HEK293 (cell line): Measurements from ENCODE around the gene SDC3.

Experiments used
- CTCF ChIA-PET: fragments of 350-600 bp; formaldehyde crosslinking; extraction: SDS; loops from one replicate; lab custom pipeline; 2021; ENCODE audit warnings: antibody characterized with exemption; lab: Yijun Ruan, JAX
- POLR2A ChIA-PET: fragments of 300-600 bp; formaldehyde crosslinking; extraction: SDS; loops from one replicate; lab custom pipeline; 2020; ENCODE audit warnings: antibody characterized with exemption, inconsistent platforms; lab: Yijun Ruan, JAX
- H3K27ac ChIP-seq: fragments of 200-500 bp; sonication (Bioruptor generic); 2 replicates; pipeline ENCODE4 v1.5.1; 2014; ENCODE audit warnings: low read depth, low read length, control low read depth, inconsistent platforms; ENCODE audit errors: extremely low read depth
- H3K36me3 ChIP-seq, 2 experiments: fragments of 200-500 bp in 1 of 2; sonication (Bioruptor generic) in 1 of 2; 1 replicate in 1 of 2; 2 replicates in 1 of 2; pipeline ENCODE4 v1.5.1; 2014 to 2017; ENCODE audit warnings: inconsistent platforms in 2 of 2, low read length in 2 of 2; ENCODE audit not compliant: control insufficient read depth in 2 of 2, insufficient read depth in 1 of 2
- H3K4me1 ChIP-seq: fragments of 200-500 bp; sonication (Bioruptor generic); 2 replicates; pipeline ENCODE4 v1.5.1; 2014; ENCODE audit warnings: mild to moderate bottlenecking, low read length, inconsistent platforms; ENCODE audit not compliant: control insufficient read depth, insufficient read depth
- H3K4me3 ChIP-seq: 2 replicates; pipeline ENCODE4 v1.5.1; 2011; ENCODE audit warnings: low read depth, mild to moderate bottlenecking, control low read depth, low read length, moderate library complexity
- H3K9me3 ChIP-seq: fragments of 200-500 bp; sonication (Bioruptor generic); 2 replicates; pipeline ENCODE4 v1.5.1; 2014; ENCODE audit warnings: low read depth, low read length, inconsistent platforms; ENCODE audit not compliant: control insufficient read depth, insufficient read depth
- EGR2 ChIP-seq: fragments of 450-650 bp; formaldehyde crosslinking; IDR thresholded peaks from 2 replicates; pipeline ENCODE4 v1.5.1; 2016; ENCODE audit warnings: low read depth, missing biosample characterization, missing genetic modification characterization
- GLIS2 ChIP-seq: fragments of 450-650 bp; formaldehyde crosslinking; IDR thresholded peaks from 2 replicates; pipeline ENCODE4 v1.5.1; 2016; ENCODE audit warnings: missing biosample characterization, missing genetic modification characterization
- SETDB1 ChIP-seq: IDR thresholded peaks from one replicate; pipeline ENCODE4 v1.6.1; 2017; ENCODE audit warnings: mild to moderate bottlenecking, low read length, moderate library complexity, mixed read lengths; ENCODE audit not compliant: insufficient read length
- ZFHX2 ChIP-seq: fragments of 450-650 bp; formaldehyde crosslinking; conservative IDR thresholded peaks from 2 replicates; pipeline ENCODE4 v1.5.1; 2016; ENCODE audit warnings: missing biosample characterization, missing genetic modification characterization
- ZNF121 ChIP-seq: fragments of 450-650 bp; formaldehyde crosslinking; IDR thresholded peaks from 2 replicates; pipeline ENCODE4 v1.5.1; 2016; ENCODE audit warnings: missing biosample characterization, missing genetic modification characterization
- ZNF169 ChIP-seq: fragments of 450-650 bp; formaldehyde crosslinking; IDR thresholded peaks from 2 replicates; pipeline ENCODE4 v1.5.1; 2016; ENCODE audit warnings: missing biosample characterization, missing genetic modification characterization
- ZNF311 ChIP-seq: fragments of 450-650 bp; formaldehyde crosslinking; IDR thresholded peaks from 2 replicates; pipeline ENCODE4 v1.5.1; 2017; ENCODE audit warnings: missing biosample characterization, missing genetic modification characterization, borderline replicate concordance
- ZNF423 ChIP-seq: fragments of 450-650 bp; formaldehyde crosslinking; IDR thresholded peaks from 2 replicates; pipeline ENCODE4 v1.5.1; 2016; ENCODE audit warnings: missing biosample characterization, missing genetic modification characterization
- ZNF585B ChIP-seq: fragments of 450-650 bp; formaldehyde crosslinking; IDR thresholded peaks from 2 replicates; pipeline ENCODE4 v1.5.1; 2016; ENCODE audit warnings: missing biosample characterization, missing genetic modification characterization
- ZNF654 ChIP-seq: fragments of 450-650 bp; formaldehyde crosslinking; IDR thresholded peaks from 2 replicates; pipeline ENCODE4 v1.5.1; 2016; ENCODE audit warnings: low read depth, missing biosample characterization, missing genetic modification characterization
- ZNF664 ChIP-seq: fragments of 450-650 bp; formaldehyde crosslinking; IDR thresholded peaks from 2 replicates; pipeline ENCODE4 v1.5.1; 2016; ENCODE audit warnings: missing biosample characterization, missing genetic modification characterization
- ZNF701 ChIP-seq: fragments of 450-650 bp; formaldehyde crosslinking; IDR thresholded peaks from 2 replicates; pipeline ENCODE4 v1.5.1; 2016; ENCODE audit warnings: missing biosample characterization, missing genetic modification characterization
- ZNF830 ChIP-seq: fragments of 450-650 bp; IDR thresholded peaks from 2 replicates; pipeline ENCODE4 v1.5.0; 2018; ENCODE audit warnings: missing biosample characterization, missing genetic modification characterization, low read depth, mild to moderate bottlenecking, moderate library complexity
- TF ChIP-seq, protein P1 (sequence below): fragments of 450-650 bp; formaldehyde crosslinking; conservative IDR thresholded peaks from 2 replicates; pipeline ENCODE4 v1.5.1; 2016; ENCODE audit warnings: low read depth, missing biosample characterization, missing genetic modification characterization
- TF ChIP-seq, protein P2 (sequence below): fragments of 450-650 bp; formaldehyde crosslinking; IDR thresholded peaks from 2 replicates; pipeline ENCODE4 v1.5.1; 2016; ENCODE audit warnings: missing biosample characterization, missing genetic modification characterization
- TF ChIP-seq, protein P3 (sequence below): fragments of 450-650 bp; formaldehyde crosslinking; IDR thresholded peaks from 2 replicates; pipeline ENCODE4 v1.5.1; 2017; ENCODE audit warnings: missing biosample characterization, missing genetic modification characterization

The SDC3 gene

DNA sequence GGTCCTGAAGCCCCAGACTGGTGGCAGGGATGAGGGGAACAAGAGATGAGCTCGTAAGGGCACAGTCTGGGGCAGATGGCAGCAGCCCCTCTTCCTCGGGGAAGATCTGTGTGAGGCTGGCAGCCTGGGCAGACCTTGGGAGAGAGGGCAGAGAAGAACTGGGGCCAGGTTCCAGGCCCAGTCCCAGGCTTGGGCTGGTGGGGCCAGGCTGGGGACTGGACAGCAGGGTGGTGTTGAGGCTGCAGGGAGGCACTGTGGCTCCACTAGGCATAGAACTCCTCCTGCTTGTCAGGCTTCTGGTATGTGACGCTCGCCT is 35.7 kb downstream of the SDC3 start:
- Histone ChIP-seq H3K36me3 (peaks cover 0 to 43% of the 10 kb centered on the region in 2 experiments; a peak in 1 of 3 replicates), H3K9me3 (no peaks in the 10 kb centered on the region), H3K4me3 (no peak overlapping the region), H3K4me1 (no peaks in the 10 kb centered on the region), H3K27ac (no peak overlapping the region)
- TF ChIP-seq ZNF311 (peak; percentile 93; the same call in 1 of the 2 replicates), ZNF701 (tag by site-specific recombination) (0 out of 2 replicates have a peak, but pooled peaks have one; percentile 56), ZNF585B (0 out of 2 replicates have a peak, but pooled peaks have one; percentile 27), ZNF169 (tag by site-specific recombination) (peak; percentile 57; the same call in 1 of the 2 replicates), ZNF423 (tag by site-specific recombination) (no peak), ZNF654 (tag by site-specific recombination) (no peak), ZNF830 (no peak)
- TF ChIP-seq, protein P1, sequence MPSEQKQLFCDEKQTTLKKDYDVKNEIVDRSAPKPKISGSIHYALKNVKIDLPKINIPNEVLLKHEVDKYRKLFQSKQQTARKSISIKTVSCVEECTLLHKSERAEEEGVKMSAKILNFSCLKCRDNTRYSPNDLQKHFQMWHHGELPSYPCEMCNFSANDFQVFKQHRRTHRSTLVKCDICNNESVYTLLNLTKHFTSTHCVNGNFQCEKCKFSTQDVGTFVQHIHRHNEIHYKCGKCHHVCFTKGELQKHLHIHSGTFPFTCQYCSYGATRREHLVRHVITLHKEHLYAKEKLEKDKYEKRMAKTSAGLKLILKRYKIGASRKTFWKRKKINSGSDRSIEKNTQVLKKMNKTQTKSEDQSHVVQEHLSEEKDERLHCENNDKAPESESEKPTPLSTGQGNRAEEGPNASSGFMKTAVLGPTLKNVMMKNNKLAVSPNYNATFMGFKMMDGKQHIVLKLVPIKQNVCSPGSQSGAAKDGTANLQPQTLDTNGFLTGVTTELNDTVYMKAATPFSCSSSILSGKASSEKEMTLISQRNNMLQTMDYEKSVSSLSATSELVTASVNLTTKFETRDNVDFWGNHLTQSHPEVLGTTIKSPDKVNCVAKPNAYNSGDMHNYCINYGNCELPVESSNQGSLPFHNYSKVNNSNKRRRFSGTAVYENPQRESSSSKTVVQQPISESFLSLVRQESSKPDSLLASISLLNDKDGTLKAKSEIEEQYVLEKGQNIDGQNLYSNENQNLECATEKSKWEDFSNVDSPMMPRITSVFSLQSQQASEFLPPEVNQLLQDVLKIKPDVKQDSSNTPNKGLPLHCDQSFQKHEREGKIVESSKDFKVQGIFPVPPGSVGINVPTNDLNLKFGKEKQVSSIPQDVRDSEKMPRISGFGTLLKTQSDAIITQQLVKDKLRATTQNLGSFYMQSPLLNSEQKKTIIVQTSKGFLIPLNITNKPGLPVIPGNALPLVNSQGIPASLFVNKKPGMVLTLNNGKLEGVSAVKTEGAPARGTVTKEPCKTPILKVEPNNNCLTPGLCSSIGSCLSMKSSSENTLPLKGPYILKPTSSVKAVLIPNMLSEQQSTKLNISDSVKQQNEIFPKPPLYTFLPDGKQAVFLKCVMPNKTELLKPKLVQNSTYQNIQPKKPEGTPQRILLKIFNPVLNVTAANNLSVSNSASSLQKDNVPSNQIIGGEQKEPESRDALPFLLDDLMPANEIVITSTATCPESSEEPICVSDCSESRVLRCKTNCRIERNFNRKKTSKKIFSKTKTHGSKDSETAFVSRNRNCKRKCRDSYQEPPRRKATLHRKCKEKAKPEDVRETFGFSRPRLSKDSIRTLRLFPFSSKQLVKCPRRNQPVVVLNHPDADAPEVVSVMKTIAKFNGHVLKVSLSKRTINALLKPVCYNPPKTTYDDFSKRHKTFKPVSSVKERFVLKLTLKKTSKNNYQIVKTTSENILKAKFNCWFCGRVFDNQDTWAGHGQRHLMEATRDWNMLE (tag by site-specific recombination), result no peak
- TF ChIP-seq, protein P2, sequence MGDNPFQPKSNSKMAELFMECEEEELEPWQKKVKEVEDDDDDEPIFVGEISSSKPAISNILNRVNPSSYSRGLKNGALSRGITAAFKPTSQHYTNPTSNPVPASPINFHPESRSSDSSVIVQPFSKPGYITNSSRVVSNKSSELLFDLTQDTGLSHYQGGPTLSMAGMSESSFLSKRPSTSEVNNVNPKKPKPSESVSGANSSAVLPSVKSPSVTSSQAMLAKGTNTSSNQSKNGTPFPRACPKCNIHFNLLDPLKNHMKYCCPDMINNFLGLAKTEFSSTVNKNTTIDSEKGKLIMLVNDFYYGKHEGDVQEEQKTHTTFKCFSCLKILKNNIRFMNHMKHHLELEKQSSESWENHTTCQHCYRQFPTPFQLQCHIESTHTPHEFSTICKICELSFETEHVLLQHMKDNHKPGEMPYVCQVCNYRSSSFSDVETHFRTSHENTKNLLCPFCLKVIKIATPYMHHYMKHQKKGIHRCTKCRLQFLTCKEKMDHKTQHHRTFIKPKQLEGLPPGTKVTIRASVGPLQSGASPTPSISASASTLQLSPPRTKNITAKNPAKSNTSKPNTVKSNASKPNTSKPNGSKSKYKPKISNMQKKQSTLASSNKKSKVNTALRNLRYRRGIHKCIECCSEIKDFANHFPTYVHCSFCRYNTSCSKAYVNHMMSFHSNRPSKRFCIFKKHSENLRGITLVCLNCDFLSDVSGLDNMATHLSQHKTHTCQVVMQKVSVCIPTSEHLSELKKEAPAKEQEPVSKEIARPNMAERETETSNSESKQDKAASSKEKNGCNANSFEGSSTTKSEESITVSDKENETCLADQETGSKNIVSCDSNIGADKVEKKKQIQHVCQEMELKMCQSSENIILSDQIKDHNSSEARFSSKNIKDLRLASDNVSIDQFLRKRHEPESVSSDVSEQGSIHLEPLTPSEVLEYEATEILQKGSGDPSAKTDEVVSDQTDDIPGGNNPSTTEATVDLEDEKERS, result 0 out of 2 replicates have a peak, but pooled peaks have one; percentile 29
- TF ChIP-seq, protein P3, sequence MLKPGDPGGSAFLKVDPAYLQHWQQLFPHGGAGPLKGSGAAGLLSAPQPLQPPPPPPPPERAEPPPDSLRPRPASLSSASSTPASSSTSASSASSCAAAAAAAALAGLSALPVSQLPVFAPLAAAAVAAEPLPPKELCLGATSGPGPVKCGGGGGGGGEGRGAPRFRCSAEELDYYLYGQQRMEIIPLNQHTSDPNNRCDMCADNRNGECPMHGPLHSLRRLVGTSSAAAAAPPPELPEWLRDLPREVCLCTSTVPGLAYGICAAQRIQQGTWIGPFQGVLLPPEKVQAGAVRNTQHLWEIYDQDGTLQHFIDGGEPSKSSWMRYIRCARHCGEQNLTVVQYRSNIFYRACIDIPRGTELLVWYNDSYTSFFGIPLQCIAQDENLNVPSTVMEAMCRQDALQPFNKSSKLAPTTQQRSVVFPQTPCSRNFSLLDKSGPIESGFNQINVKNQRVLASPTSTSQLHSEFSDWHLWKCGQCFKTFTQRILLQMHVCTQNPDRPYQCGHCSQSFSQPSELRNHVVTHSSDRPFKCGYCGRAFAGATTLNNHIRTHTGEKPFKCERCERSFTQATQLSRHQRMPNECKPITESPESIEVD (tag by site-specific recombination), result no peak
- CTCF ChIA-PET, result interaction anchor here (0.6 to 0.9 kb wide), 2 partner anchors 71 to 308 kb away, joined by 3 to 4 read pairs; no protein-coding TSS in a partner anchor
- POLR2A ChIA-PET, result no interaction called here

DNA sequence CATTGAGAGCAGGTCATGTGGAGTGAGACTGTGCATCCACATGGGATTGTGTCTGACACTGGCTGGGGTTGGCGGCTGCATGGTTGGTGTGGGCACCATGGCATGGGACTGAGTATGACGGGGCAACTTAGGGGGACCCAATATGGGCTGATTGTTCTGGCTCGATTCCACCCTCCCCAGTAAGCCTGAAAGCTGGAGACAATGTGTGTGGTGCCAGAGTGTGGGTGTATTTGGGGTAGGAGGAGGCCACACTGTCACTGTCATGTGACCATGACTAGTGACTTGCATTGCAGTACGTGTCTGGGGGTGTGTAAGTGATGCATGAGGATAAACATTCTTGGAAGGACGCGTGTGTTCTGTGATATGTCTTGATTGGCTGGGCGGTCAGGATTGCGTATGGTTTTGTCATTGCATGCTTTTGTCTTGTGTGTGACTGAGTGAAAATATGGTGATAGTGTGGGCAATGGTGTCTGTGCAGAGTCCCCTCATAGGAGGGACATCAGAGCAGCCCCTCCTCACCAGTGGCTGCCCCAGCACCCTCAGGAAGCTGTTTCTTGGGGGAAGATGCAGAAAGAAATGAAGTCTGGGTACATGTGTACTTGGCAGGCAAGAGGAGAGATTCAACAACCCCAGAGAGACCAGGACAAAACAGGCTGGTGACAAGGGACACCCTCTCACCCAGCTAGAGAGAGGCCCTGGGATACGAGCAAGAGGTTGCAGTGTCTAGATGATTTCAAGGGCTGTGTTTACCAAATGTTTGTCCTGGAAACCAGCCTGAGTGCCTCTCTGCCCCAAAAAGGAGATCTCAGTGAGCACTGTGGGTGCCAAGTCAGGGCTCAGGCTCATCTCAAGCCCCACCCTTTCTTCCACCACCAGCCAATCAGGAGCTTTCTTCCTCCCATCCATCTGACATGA is 36.3 kb downstream of the SDC3 start:
- Histone ChIP-seq H3K27ac (no peak overlapping the region), H3K9me3 (no peaks in the 10 kb centered on the region), H3K4me1 (no peaks in the 10 kb centered on the region)
- CTCF ChIA-PET, result interaction anchor here (0.6 to 0.9 kb wide), 3 partner anchors 15 to 309 kb away, joined by 3 to 4 read pairs (median 3); no protein-coding TSS in a partner anchor
- 0 out of 2 replicates have a peak, but pooled peaks have one; percentile 43 for TF ChIP-seq ZNF121
- no peak for TF ChIP-seq GLIS2 (tag by site-specific recombination)
- no peak for TF ChIP-seq ZNF664
- TF ChIP-seq SETDB1, result peak; percentile 15
- peak; percentile 82 for TF ChIP-seq ZFHX2 (tag by site-specific recombination)
- TF ChIP-seq EGR2 (tag by site-specific recombination), result peak; percentile 63; the same call in 1 of the 2 replicates
- TF ChIP-seq, all 188 proteins: peak for 4
- peaks cover 0 to 43% of the 10 kb centered on the region in 2 experiments; a peak in 1 of 3 replicates for H3K36me3 ChIP-seq
- no peak overlapping the region for H3K4me3 ChIP-seq
- POLR2A ChIA-PET, result no interaction called here
